GM10847 (cell line): ENCODE results near the gene NAGLU.
"Not testable (repeated sequence)": the region's sequence is repeated elsewhere in the genome, so short reads cannot be mapped to it uniquely, and the experiment has no call there.

Experiments used
- POLR2A ChIP-seq: IDR thresholded peaks from 2 replicates; pipeline ENCODE4 v1.6.1; 2011; ENCODE audit not compliant: insufficient read length; ENCODE audit errors: extremely low read depth

Gene NAGLU

DNA sequence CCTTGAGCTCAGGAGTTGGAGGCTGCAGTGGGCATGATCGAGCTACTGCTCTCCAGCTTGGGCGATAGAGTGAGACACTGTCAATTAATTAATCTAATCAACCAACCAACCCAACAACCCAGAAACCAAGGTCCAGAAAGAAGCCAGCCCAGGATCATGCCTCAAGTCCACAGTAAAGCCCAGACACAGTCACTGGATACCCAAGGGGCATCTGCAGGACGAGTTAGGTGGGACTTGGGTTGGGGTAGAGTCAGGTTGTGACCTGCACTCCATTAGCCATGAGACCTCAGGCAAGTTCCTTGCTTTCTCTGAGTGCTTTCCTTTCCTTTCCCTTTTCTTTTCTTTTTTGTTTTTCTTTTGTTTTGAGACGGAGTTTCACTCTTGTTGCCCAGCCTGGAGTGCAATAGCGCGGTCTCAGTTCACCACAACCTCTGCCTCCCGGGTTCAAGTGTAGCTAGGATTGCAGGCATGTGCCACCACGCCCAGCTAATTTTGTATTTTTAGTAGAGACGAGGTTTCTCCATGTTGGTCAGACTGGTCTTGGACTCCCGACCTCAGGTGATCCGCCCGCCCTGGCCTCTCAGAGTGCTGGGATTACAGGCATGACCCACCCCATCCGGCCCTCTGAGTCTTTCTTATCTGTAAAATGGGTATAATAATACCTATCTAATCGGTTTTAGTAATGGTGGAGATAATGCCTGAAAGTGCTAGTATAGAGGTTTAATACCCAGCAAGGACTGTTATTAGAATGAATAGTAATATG is 13.1 kb downstream of the NAGLU start:
- no peak for TF ChIP-seq POLR2A

DNA sequence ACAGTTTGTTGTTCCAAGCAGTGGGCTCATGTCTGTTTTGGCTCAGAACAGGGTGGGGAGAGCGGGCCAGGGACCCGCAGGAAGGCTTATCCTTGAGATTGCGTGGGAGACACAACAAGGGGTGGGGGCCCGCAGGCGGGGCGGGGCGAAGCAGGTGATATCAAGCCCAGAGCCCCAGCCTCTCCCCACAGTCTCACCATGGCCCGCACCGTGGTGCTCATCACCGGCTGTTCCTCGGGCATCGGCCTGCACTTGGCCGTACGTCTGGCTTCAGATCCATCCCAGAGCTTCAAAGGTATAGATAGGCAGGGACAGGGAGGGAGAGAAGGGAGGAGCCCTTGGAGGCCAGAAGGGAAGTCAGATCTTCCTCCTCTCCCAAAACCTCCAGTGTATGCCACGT is 16.7 kb downstream of the NAGLU start, which contains the start of gene HSD17B1:
HSD17B1 (plus strand) TSS at position 188 of the 400 bp plus-strand sequence; CDS start at position 199, 11 bp downstream.
- not testable (repeated sequence) for TF ChIP-seq POLR2A

DNA sequence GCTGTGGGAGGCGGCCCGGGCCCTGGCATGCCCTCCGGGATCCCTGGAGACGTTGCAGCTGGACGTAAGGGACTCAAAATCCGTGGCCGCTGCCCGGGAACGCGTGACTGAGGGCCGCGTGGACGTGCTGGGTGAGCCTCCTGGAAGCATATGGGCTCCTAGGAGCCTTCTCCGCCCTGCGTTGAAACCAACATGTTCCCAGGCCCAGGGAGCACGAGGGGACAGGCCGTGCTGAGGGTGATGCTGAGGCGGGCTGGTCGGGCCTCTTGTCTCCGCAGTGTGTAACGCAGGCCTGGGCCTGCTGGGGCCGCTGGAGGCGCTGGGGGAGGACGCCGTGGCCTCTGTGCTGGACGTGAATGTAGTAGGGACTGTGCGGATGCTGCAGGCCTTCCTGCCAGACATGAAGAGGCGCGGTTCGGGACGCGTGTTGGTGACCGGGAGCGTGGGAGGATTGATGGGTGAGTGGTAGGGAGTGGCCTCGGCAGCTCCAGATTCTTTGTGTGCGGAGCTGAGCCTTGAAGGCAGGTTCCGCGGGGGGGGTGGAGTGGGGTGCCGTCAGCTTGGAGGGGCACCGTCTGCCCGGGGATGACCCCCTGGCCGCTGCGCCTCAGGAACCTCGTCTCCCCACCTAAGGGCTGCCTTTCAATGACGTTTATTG is 17.2 kb downstream of the NAGLU start:
- TF ChIP-seq POLR2A, result no peak

DNA sequence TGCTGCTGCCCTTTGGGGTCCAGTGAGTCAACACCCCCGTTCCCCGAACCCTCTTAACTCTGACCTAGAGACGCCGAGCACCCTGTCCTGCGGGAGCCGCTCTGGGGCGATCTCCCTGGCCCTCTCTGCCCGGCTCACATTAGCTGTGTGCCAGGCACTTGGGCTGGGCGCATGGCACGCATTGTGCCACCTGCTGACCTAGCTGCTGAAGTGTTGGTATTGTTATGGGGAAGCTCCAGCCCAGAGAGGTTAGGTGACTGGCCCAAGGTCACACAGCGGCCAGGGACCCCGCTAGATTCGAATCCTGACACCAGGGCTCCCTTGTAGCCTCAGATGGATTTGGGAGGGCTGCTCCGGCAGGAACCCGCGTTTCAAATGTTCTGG is 17.8 kb downstream of the NAGLU start:
- TF ChIP-seq POLR2A, result no peak

DNA sequence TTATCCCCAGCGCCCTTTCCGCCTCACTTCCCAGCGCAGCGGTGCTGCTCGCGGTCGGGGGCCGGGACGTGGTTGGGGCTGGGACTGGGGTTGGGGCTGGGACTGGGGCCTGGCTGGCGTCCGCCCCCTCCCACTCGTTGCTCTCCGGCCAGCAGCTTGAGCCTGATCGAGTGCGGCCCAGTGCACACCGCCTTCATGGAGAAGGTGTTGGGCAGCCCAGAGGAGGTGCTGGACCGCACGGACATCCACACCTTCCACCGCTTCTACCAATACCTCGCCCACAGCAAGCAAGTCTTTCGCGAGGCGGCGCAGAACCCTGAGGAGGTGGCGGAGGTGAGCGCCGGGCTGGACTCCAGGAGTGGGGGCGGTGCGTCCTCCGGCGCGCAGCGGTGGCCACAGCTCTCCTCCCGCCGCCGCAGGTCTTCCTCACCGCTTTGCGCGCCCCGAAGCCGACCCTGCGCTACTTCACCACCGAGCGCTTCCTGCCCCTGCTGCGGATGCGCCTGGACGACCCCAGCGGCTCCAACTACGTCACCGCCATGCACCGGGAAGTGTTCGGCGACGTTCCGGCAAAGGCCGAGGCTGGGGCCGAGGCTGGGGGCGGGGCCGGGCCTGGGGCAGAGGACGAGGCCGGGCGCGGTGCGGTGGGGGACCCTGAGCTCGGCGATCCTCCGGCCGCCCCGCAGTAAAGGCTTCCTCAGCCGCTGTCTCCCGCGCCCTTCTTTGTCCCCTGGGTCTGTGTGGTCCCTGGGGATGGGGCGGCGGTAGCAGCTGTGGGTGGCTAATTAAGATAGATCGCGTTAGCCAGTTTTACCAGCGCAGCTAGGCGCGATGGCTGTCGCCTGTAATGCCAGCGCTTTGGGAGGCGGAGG is 18.4 kb downstream of the NAGLU start:
- TF ChIP-seq POLR2A, result peak; percentile 85

DNA sequence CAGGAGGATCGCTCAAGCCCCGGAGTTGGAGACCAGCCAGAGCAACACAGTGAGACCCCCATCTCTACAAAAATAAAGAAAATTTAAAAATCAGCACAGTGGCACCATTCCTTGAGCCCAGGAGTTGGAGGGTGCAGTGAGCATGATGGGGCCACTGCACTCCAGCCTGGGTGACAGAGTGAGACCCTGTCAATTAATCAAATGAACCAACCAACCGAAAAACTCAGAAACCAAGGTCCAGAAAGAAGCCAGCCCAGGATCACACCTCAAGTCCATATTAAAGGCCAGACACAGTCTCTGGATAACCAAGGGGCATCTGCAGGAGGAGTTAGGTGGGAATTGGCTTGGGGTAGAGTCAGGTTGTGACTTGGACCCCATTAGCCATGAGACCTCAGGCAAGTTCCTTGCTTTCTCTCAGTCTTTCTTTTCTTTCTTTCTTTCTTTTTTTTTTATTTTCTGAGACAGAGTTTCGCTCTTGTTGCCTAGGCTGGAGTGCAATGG is 19.1 kb downstream of the NAGLU start:
- TF ChIP-seq POLR2A, result no peak

DNA sequence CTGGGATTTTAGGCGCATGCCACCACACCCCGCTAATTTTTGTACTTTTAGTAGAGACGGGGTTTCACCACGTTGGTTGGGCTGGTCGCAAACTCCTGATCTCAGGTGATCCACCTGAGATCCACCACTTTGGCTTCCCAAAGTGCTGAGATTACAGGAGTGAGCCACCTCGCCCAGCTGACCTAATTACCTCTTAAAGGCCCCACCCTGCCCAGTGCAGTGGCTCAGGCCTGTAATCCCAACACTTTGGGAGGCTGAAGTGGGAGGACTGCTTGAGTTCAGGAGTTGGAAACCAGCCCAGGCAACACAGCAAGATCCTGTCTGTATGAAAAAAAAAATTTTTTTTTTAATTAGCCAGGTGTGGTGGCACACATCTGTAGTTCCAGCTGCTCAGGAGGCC is 23.0 kb downstream of the NAGLU start:
- no peak for TF ChIP-seq POLR2A

DNA sequence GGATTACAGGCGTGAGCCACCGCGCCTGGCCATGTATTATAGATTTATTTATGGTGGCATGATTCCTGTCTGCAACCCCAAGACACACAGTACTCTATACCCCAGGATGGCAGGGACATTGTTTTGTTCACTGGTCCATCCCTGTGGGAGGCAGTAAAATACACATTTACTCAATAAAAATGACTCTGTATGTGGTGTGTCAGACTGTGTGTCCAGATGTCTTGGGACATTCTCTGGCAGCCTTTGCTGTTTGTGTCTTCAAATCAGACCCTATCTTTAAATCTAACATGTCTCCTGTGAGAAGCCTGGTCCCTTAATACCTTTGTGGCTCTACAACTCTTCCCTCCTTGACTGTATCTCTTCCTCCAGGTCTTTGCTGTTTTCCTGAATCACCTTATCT is 24.2 kb downstream of the NAGLU start:
- TF ChIP-seq POLR2A, result no peak

DNA sequence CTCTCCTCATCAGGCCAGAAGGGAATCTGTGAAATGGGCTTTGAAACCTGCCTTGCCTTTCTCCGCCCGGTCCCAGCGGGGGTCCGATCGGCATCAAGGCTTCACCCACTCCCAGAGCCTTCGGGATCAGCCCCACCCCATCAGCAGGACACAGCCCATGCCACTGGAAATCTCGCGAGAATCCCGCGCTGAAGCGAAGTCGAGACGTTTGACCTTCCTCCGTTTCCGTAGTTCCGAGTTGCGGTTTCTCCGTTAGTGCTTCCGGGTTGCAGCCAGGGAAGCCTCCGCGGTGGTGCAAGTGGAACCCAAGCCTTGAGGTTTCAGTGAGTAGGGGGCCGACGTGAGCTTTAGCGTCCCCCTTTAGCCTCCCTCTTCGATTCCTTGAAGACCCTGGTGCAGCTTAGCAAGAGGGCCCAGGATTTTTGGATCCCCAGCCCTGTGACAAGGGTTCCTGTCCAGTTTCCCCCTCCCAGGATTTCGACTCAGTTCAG is 25.9 kb downstream of the NAGLU start, which contains the start of gene COASY:
COASY (plus strand) TSS at position 252 of the 491 bp plus-strand sequence. CDS start 475 bp downstream, outside the sequence.
- TF ChIP-seq POLR2A, result peak; percentile 74

DNA sequence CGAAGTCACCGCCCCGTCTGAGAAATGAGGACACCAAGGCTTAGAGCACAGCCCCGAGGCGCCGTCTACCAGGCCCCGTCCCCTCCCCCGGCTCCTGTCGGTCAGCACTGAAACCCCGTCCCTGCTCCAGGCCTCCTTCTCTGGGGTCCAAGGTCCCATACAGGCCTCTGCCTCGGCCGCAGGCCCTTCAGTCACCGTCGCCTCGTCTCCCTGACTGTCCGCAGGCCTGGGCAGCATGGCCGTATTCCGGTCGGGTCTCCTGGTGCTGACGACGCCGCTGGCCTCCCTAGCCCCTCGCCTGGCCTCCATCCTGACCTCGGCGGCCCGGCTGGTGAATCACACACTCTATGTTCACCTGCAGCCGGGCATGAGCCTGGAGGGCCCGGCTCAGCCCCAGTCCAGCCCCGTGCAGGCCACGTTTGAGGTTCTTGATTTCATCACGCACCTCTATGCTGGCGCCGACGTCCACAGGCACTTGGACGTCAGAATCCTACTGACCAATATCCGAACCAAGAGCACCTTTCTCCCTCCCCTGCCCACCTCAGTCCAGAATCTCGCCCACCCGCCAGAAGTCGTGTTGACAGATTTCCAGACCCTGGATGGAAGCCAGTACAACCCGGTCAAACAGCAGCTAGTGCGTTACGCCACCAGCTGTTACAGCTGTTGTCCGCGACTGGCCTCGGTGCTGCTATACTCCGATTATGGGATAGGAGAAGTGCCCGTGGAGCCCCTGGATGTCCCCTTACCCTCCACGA is 26.5 kb downstream of the NAGLU start:
- TF ChIP-seq POLR2A, result no peak

DNA sequence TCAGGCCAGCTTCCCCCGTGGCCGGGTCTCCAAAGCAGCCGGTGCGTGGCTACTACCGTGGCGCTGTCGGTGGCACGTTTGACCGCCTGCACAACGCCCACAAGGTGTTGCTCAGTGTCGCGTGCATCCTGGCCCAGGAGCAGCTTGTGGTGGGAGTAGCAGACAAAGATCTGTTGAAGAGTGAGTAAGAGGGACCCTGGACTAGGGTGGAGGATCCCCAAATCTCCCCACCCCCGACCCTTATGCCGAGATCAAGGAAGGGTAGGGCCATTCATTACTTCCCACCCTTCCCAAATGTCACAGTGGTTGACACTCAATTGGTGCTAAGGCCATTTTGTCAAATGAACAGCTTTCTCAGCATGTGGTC is 27.1 kb downstream of the NAGLU start:
- no peak for TF ChIP-seq POLR2A

DNA sequence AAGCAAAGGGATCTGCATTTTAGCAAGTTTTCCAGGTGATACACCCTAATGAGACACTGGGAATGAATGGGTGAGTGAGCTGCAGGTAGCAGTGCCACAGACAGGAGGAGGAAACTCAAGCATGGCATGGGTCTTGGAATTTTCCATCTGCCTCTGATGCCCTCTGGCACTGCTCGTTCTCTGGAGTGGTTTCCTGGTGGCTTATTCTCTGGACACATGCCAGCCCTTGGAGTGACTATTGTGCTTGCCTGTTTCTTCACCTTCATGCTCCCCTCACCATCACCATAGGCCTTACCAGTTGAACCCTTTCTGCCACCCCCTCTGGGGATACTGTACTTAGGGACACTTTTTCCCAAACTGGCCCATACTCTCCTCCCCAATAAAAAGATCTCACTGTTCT is 27.5 kb downstream of the NAGLU start:
- no peak for TF ChIP-seq POLR2A

DNA sequence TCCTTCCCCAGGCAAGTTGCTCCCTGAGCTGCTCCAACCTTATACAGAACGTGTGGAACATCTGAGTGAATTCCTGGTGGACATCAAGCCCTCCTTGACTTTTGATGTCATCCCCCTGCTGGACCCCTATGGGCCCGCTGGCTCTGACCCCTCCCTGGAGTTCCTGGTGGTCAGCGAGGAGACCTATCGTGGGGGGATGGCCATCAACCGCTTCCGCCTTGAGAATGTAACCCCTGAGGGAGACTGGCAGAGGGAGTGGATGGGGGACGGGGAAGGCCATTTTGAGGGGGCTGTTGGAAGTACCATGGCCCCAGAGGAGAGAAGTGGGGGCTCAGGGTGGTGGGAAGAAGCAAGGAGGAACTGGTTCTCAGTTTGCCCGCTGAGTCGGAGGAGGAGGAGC is 27.9 kb downstream of the NAGLU start:
- no peak for TF ChIP-seq POLR2A

DNA sequence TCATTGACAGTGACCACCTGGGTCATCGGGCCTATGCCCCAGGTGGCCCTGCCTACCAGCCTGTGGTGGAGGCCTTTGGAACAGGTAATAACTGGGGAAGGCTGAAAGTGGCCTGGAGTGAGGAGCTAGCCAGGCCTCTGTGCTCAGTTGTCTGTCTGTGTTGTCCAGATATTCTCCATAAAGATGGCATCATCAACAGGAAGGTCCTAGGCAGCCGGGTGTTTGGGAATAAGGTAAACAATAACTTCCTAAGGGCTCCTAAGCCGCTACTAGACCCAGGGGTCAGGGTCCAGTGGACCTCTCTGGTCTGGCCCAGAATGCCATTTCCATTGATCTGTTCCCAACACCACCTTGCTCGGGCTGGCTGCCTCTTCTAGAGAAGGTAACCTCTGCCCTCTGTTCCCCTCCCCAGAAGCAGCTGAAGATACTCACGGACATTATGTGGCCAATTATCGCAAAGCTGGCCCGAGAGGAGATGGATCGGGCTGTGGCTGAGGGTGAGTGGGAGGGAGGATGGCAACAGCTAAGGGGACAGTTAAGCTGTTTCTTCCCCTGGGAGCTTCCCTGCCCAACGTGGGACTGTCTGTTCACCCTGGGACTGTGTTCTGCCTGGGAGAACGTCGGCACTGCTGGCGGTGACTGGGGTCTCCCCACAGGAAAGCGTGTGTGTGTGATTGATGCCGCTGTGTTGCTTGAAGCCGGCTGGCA is 28.9 kb downstream of the NAGLU start:
- TF ChIP-seq POLR2A, result no peak
